HG02970 (cell line): Measurements from ENCODE around the gene RASSF3.
"Not testable (repeated sequence)": the region's sequence is repeated elsewhere in the genome, so short reads cannot be mapped to it uniquely, and the experiment has no call there.

Source experiments
- ATAC-seq: cut with Tn5 transposase; IDR thresholded peaks from one replicate; pipeline ENCODE4 v1.9.1; 2021; ENCODE audit warnings: mild to moderate bottlenecking, moderate library complexity, moderate number of reproducible peaks; ENCODE audit not compliant: unreplicated experiment, low FRiP score

Gene RASSF3

DNA sequence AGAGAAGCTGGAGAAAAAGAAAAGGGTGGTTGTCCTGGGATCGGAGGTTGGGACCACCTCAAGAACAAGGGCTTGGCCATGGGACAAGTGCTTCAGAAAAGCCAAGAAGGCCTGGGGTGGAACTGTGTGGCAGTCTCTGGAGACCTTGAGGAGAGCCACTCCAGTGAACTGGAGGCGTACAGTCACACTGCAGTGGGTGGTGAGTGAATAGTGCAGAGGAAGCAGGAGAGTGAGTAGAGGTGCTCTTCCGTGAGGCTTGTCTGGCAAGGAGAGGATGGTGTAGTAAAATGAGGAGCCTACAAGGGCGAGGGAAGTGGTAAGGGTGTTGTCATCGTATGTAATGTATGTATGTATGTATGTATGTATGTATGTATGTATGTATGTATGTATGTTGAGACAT, 20.9 kb downstream of the RASSF3 start:
- ATAC-seq, result no peak

- no peak for ATAC-seq
Measured at GRCh38 chr12:64633011-64633939, 23.0 kb downstream of the RASSF3 start.

DNA sequence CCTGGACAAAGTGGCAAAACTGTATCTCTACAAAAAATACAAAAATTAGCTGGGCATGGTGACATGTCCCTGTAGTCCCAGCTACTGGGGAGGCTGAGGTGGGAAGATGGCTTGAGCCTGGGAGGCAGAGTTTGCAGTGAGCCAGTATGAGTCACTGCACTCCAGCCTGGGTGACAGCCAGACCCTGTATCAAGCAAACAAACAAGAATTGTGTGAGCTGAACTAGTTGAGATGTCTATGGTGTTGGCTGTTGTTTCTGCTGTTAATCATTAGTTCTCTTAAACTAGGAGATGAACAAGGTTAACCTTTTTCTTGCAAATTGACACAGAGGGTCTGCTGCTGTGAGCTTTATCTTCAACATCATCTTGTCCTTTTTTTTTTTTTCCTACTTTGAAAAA, 23.6 kb downstream of the RASSF3 start:
- no peak for ATAC-seq

DNA sequence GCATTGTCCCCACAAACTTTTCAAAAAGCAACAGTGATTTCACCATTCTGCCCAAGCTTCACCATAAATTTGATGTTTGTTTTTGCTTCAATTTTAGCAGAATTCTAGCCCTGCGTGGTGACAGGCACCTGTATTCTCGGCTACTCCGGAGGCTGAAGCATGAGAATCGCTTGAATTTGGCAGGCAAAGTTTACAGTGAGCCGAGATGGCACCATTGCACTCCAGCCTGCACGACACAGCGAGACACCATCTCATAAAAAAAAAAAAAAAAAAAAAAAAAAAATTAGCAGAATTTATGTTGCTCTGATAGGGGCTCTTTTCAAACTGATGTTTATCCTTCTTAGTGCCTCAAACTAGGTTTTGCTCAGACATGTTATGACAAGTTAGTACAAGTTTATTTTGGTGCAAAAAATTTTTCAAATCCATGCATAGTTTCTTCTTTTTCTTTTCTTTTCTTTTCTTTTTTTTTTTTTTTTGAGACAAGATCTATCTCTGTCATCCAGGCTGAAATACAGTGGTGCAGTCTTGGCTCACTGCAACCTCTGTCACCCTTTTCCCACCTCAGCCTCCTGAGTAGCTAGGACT, 24.3 kb downstream of the RASSF3 start:
- ATAC-seq, result no peak

DNA sequence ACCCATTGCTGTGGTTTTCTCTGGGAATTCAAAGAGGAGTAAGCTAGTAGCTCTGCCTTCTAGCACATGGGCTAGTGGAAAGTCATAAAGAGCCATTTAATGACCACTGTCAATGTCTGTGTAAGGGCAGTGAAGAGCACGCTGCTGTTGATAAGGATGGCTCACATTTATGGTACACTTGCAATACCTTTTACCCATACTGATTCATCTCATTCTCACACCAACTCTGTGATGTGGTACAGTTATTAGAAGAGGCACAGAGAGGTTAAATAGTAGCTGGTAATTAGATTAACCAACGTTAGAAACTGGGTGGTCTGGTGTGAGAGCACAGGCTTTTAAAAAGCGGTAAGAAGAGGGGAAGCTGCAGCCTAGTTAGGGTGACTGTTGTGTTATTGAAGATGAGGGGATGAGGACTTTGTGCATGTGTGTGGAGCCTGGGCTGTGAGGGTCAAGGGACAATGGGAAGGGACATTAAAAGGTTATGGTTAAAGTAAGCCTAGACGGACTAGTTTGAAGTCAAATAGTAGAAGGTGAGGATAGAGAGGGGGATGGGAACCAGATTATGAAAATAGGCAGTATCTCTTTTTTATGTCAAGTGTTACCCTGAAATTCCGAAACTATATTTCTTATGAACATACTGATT, 25.2 kb downstream of the RASSF3 start:
- no peak for ATAC-seq

DNA sequence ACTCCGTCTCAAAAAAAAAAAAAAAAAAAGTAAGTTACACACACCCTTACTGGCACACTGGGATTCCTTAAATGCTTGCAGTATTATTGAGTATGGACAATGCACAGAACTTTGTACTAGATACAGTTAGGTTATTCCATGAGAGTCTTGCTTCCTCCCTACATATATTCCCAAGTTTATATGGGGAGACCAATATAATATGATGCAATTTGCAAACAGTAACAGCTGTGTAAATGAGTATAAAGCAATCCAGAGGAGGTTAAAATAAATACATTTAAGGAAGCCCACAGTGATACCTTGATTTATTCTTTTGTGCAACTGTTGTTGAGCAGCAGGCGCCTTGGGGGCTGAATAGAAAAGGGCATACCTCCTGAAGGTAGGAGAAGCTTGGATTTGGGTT, 26.6 kb downstream of the RASSF3 start:
- ATAC-seq, result no peak

- ATAC-seq, result no peak
Measured at GRCh38 chr12:64639466-64639865, 29.2 kb downstream of the RASSF3 start.

DNA sequence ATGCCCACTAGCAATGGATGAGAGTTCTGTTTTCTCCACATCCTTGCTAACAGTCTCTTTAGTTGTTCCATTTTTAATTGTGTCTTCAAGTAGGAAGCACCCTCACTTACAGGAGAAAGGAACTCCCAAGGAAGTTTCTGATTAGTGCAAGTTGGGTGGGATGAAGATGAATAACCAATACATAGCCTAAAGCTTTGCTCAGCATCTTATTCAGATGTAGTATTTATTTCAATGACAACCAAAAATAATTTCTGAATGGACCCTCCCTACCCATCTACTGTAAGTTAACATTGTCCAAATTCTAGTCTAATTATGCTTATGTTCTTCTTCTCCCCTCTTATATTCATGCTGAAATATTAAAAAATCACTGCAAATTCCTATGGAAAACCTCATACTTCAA, 36.0 kb downstream of the RASSF3 start:
- ATAC-seq, result no peak

GRCh38 chr12:64649487-64649886, 39.2 kb downstream of the RASSF3 start:
- no peak for ATAC-seq

- no peak for ATAC-seq
Measured at GRCh38 chr12:64650762-64651161, 40.5 kb downstream of the RASSF3 start.

GRCh38 chr12:64652346-64652745, 42.1 kb downstream of the RASSF3 start:
- ATAC-seq, result no peak

- ATAC-seq, result no peak
Measured at GRCh38 chr12:64653123-64653522, 42.8 kb downstream of the RASSF3 start.

- ATAC-seq, result not testable (repeated sequence)
Measured at GRCh38 chr12:64653907-64654306, 43.6 kb downstream of the RASSF3 start.

DNA sequence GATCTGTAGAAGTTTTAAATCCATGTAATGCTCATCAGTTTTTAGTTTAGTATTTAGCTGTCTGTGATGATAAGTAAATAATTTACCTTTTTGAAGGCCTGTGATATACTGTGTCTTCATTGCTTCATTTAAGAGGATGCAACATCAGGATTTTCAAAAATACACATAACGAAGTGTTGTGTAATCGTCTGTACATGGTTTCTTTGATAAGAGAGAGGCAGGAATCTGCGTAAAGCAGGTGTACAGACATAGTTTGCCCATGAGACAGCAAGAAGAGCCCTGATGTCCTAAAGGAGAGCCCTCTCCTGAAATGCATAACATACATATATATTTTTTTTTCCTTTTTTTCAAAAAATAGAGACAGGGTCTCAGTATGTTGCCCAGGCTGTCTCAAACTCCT, 44.8 kb downstream of the RASSF3 start:
- ATAC-seq, result no peak

DNA sequence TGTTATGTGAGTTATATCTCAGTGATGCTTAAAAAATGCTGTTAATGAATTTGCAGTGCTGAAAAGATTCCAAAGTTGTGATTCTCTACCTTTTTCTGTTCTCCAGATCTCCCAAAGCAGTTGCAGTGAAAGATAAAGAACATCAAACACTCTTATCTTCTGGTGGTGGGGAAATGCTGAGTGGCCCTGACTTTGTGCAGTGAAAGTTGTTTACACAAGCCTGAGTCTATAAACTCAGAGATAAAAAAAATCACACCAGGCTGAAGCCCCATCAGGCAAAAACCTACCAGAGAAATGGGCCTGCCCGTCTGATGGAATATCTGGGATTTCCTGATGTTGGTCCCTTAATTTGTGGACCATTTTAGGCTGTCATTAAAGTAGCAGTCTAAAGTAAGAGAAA, 46.1 kb downstream of the RASSF3 start:
- no peak for ATAC-seq

DNA sequence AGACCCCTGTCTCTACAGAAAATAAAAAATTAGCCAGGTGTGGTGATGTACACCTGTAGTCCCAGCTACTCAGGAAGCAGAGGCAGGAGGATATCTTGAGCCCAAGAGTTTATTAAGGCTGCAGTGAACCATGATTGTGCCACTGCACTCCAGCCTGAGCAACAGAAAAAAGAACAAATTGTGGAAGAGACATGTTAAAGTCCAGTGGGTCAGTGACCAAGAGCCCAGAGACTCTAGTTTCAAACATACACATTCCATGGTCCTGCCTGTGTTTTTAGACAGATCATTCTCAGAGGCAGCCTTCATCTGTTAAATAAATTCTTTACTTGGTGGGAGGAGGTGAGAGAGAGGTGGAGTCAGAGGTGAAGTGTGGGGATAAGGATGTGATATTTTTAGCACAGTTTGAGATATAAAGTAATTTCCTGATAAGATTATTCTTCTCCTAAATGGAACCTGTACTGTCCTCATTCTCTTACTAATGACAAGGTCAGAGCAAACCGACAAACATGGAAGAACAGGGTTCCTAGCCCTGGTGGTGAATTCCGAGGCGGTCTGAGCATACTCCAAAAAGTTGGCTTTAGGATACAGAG, 48.7 kb downstream of the RASSF3 start:
- ATAC-seq, result no peak

- ATAC-seq, result peak; percentile 34
Measured at GRCh38 chr12:64660237-64661018, 50.1 kb downstream of the RASSF3 start.

DNA sequence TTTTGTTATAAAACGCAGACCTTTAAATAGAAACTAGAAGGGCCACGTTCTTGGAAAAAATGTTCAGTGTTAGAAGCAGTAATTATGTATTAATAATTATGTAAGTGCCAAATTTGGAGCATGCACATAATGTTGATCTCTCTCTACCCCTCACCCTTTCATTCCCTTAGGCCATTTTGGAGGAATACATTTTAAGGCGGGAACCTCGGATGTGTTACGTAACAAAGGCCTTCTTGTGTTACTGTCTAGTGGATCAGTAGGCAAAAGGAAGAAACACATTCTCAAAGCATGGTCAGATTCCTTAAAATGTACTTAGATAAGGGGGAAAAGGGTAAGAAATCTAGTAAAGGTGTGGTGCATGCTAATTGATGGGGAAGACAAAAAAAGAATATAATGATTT, 52.7 kb downstream of the RASSF3 start:
- ATAC-seq, result no peak

DNA sequence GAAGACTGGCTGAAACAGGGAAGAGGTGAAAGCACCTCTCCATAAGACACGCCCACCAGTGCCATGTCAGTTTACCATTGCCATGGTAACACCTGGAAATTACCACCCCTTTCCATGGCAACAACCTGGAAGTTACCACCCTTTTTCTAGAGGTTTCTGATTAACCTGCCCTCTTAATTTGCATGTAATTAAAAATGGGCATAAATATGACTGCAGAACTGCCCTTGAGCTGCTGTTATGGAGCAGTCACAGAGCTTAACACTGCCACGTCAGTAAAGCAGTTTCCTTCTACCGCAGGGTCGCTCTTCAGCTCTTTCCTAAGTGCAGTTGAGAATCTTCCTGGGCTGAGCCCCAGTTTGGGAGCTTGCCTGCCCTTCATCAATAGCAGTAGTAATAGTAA, 55.2 kb downstream of the RASSF3 start:
- ATAC-seq, result peak; percentile 43
